ENCODE measurements around the gene IST1. TPM values are rescaled to one million over a fixed set of nuclear protein-coding genes. Genes with fewer than 3 reads are reported as not detected.

Gene IST1
- total and polyA plus RNA-seq, 9 of the 15 experiments (the other 6 are each of a cell fraction or from before 2014, with no cell fraction given), result 135 to 334 (median 188) TPM

DNA sequence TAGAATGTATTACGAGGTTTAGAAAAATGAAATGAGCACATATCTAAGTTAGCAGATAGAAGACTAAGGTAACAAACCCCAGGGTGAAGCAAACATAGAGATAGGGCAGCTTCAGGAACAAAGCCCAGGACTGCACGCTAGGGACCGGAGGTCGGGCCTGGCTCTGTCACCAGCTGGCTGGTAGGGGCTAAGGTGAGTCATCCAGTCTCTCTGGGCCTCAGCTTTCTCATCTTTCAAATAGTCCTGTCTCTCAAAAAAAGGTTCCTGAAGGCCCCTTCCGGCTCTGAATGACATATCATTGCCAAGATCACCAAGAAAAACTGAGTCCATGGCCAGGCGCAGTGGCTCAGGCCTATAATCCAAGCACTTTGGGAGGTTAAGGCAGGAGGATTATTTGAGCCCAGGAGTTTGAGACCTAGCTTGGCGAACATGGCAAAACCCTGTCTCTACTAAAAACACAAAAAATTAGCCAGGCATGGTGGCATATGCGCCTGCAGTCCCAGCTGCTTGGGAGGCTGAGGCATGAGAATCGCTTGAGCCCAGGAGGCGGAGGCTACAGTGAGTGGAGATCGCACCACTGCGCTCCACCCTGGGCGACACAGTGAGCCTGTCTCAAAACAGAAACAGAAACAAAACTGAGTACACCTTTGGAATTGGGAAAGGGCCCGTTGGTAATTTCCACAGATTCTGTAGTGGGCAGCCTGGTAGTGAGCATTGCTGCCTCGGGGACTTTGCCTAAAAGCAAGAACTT lies 78.9 kb downstream of the IST1 start (continued):
- TF ChIP-seq, protein P1, sequence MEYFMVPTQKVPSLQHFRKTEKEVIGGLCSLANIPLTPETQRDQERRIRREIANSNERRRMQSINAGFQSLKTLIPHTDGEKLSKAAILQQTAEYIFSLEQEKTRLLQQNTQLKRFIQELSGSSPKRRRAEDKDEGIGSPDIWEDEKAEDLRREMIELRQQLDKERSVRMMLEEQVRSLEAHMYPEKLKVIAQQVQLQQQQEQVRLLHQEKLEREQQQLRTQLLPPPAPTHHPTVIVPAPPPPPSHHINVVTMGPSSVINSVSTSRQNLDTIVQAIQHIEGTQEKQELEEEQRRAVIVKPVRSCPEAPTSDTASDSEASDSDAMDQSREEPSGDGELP (CRISPR knock-in tag; IDR thresholded peaks at IDR 0.05; ENCODE audit: borderline replicate concordance), result peak; percentile 69
- TF ChIP-seq PURB (CRISPR knock-in tag; IDR thresholded peaks at IDR 0.05; ENCODE audit: low read depth) (no peak), BDP1 (IDR thresholded peaks at IDR 0.05; ENCODE audit: insufficient read depth, insufficient read length) (no peak), PML (IDR thresholded peaks at IDR 0.05; ENCODE audit: low read length) (no peak), ZKSCAN1 (IDR thresholded peaks at IDR 0.05; ENCODE audit: low read depth, low read length) (no peak), ZNF551 (CRISPR knock-in tag; IDR thresholded peaks at IDR 0.05) (no peak), FOSL1 (tag; conservative IDR thresholded peaks at IDR 0.05) (peak; percentile 59), SRSF9 (IDR thresholded peaks at IDR 0.05; ENCODE audit: borderline replicate concordance, low read depth, low read length) (no peak), MEIS2 (IDR thresholded peaks at IDR 0.05; ENCODE audit: partially characterized antibody) (peak; percentile 4), ZNF707 (CRISPR knock-in tag; conservative IDR thresholded peaks at IDR 0.05) (no peak), SREBF1 (IDR thresholded peaks at IDR 0.05; ENCODE audit: borderline replicate concordance, low read depth, low read length) (no peak), NR4A1 (CRISPR knock-in tag; IDR thresholded peaks at IDR 0.05) (no peak), NR4A1 (tag; IDR thresholded peaks at IDR 0.05) (no peak), CCAR2 (IDR thresholded peaks at IDR 0.05; ENCODE audit: low read depth, low read length) (no peak), JUN (IDR thresholded peaks at IDR 0.05; ENCODE audit: borderline replicate concordance, low read depth, low read length) (0 out of 2 replicates have a peak, but pooled peaks have one; percentile 28), JUN (CRISPR knock-in tag; IDR thresholded peaks at IDR 0.05; ENCODE audit: borderline replicate concordance) (no peak)

Other genes starting within 250 kb of the IST1 start
Only the 7 nearest of the 10 such genes appear.
- gene AP1G1, start 86.7 kb upstream of the IST1 start, total RNA-seq (2014; rRNA removed), result 38.2 and 39.4 TPM in 2 replicates
- gene AP1G1, start 86.7 kb upstream of the IST1 start, total RNA-seq (2014; rRNA removed; fragmentation: Illumina TruSeq; extraction: Trizol), result 42.0 and 48.3 TPM in 2 replicates
- 42.1 and 43.4 TPM in 2 replicates for gene AP1G1, start 86.7 kb upstream of the IST1 start, total RNA-seq (2015; rRNA removed; fragmentation: Illumina TruSeq; extraction: Trizol)
- 50.3 and 59.2 TPM in 2 replicates for gene AP1G1, start 86.7 kb upstream of the IST1 start, total RNA-seq (2021)
- 56.9 and 61.2 TPM in 2 replicates for gene AP1G1, start 86.7 kb upstream of the IST1 start, polyA plus RNA-seq (2011; rRNA removed)
- 42.8 and 45.7 TPM in 2 replicates for gene AP1G1, start 86.7 kb upstream of the IST1 start, polyA plus RNA-seq (2014; fragmentation: Illumina TruSeq; extraction: Trizol)
- gene AP1G1, start 86.7 kb upstream of the IST1 start, polyA plus RNA-seq (2014; fragmentation: Nextera tagmentation; extraction: Ambion mirVana), result 10 to 100 TPM in 1 of 2 experiments, 1 to 10 TPM in 1; 7.0 to 13.6 TPM
- gene AP1G1, start 86.7 kb upstream of the IST1 start, polyA plus RNA-seq (2014; rRNA removed), result 25.4 and 26.8 TPM in 2 replicates
- gene ATXN1L, start 49.6 kb upstream of the IST1 start, total RNA-seq (2014; rRNA removed), result 5.4 and 5.7 TPM in 2 replicates
- 8.2 and 9.1 TPM in 2 replicates for gene ATXN1L, start 49.6 kb upstream of the IST1 start, total RNA-seq (2014; rRNA removed; fragmentation: Illumina TruSeq; extraction: Trizol)
- 8.9 and 9.3 TPM in 2 replicates for gene ATXN1L, start 49.6 kb upstream of the IST1 start, total RNA-seq (2015; rRNA removed; fragmentation: Illumina TruSeq; extraction: Trizol)
- 10.9 and 11.3 TPM in 2 replicates for gene ATXN1L, start 49.6 kb upstream of the IST1 start, total RNA-seq (2021)
- gene ATXN1L, start 49.6 kb upstream of the IST1 start, polyA plus RNA-seq (2011; rRNA removed), result 10.2 and 10.5 TPM in 2 replicates
- 9.0 and 9.7 TPM in 2 replicates for gene ATXN1L, start 49.6 kb upstream of the IST1 start, polyA plus RNA-seq (2014; fragmentation: Illumina TruSeq; extraction: Trizol)
- 1 to 10 TPM; 1.4 to 2.4 TPM for gene ATXN1L, start 49.6 kb upstream of the IST1 start, polyA plus RNA-seq (2014; fragmentation: Nextera tagmentation; extraction: Ambion mirVana)
- gene ATXN1L, start 49.6 kb upstream of the IST1 start, polyA plus RNA-seq (2014; rRNA removed), result 8.3 and 10.6 TPM in 2 replicates
- 4.7 and 5.3 TPM in 2 replicates for gene ZNF821, start 11.3 kb upstream of the IST1 start, total RNA-seq (2014; rRNA removed)
- gene ZNF821, start 11.3 kb upstream of the IST1 start, total RNA-seq (2014; rRNA removed; fragmentation: Illumina TruSeq; extraction: Trizol), result 2.8 and 3.7 TPM in 2 replicates
- gene ZNF821, start 11.3 kb upstream of the IST1 start, total RNA-seq (2015; rRNA removed; fragmentation: Illumina TruSeq; extraction: Trizol), result 3.7 and 3.9 TPM in 2 replicates
- gene ZNF821, start 11.3 kb upstream of the IST1 start, total RNA-seq (2021), result 4.4 and 5.6 TPM in 2 replicates
- 3.0 and 4.2 TPM in 2 replicates for gene ZNF821, start 11.3 kb upstream of the IST1 start, polyA plus RNA-seq (2011; rRNA removed)
- gene ZNF821, start 11.3 kb upstream of the IST1 start, polyA plus RNA-seq (2014; fragmentation: Illumina TruSeq; extraction: Trizol), result 3.6 and 4.2 TPM in 2 replicates
- gene ZNF821, start 11.3 kb upstream of the IST1 start, polyA plus RNA-seq (2014; fragmentation: Nextera tagmentation; extraction: Ambion mirVana), result under 1 TPM; 0.38 to 0.51 TPM
- 3.1 and 7.7 TPM in 2 replicates for gene ZNF821, start 11.3 kb upstream of the IST1 start, polyA plus RNA-seq (2014; rRNA removed)
- not detected in 2 replicates for gene PKD1L3, start 104.9 kb downstream of the IST1 start, total RNA-seq (2014; rRNA removed)
- gene PKD1L3, start 104.9 kb downstream of the IST1 start, total RNA-seq (2014; rRNA removed; fragmentation: Illumina TruSeq; extraction: Trizol), result not detected in 2 replicates
- not detected in 2 replicates for gene PKD1L3, start 104.9 kb downstream of the IST1 start, total RNA-seq (2015; rRNA removed; fragmentation: Illumina TruSeq; extraction: Trizol)
- gene PKD1L3, start 104.9 kb downstream of the IST1 start, total RNA-seq (2021), result not detected in 2 replicates
- gene PKD1L3, start 104.9 kb downstream of the IST1 start, polyA plus RNA-seq (2011; rRNA removed), result 0.01 TPM in 2 replicates
- 0.03 TPM in 1 of 2 replicates, not detected in the other for gene PKD1L3, start 104.9 kb downstream of the IST1 start, polyA plus RNA-seq (2014; fragmentation: Illumina TruSeq; extraction: Trizol)
- gene PKD1L3, start 104.9 kb downstream of the IST1 start, polyA plus RNA-seq (2014; fragmentation: Nextera tagmentation; extraction: Ambion mirVana), result not detected
- not detected in 2 replicates for gene PKD1L3, start 104.9 kb downstream of the IST1 start, polyA plus RNA-seq (2014; rRNA removed)
- 12.7 and 15.9 TPM in 2 replicates for gene DHODH, start 113.2 kb downstream of the IST1 start, total RNA-seq (2014; rRNA removed)
- 17.5 and 19.9 TPM in 2 replicates for gene DHODH, start 113.2 kb downstream of the IST1 start, total RNA-seq (2014; rRNA removed; fragmentation: Illumina TruSeq; extraction: Trizol)
- gene DHODH, start 113.2 kb downstream of the IST1 start, total RNA-seq (2015; rRNA removed; fragmentation: Illumina TruSeq; extraction: Trizol), result 12.7 and 14.9 TPM in 2 replicates
- gene DHODH, start 113.2 kb downstream of the IST1 start, total RNA-seq (2021), result 15.3 and 17.1 TPM in 2 replicates
- gene DHODH, start 113.2 kb downstream of the IST1 start, polyA plus RNA-seq (2011; rRNA removed), result 9.9 and 12.2 TPM in 2 replicates
- gene DHODH, start 113.2 kb downstream of the IST1 start, polyA plus RNA-seq (2014; fragmentation: Illumina TruSeq; extraction: Trizol), result 17.8 and 18.0 TPM in 2 replicates
- 1 to 10 TPM; 4.3 to 4.9 TPM for gene DHODH, start 113.2 kb downstream of the IST1 start, polyA plus RNA-seq (2014; fragmentation: Nextera tagmentation; extraction: Ambion mirVana)
- 12.8 and 15.7 TPM in 2 replicates for gene DHODH, start 113.2 kb downstream of the IST1 start, polyA plus RNA-seq (2014; rRNA removed)
- not detected in 2 replicates for gene HP, start 159.0 kb downstream of the IST1 start, total RNA-seq (2014; rRNA removed)
- not detected in 2 replicates for gene HP, start 159.0 kb downstream of the IST1 start, total RNA-seq (2014; rRNA removed; fragmentation: Illumina TruSeq; extraction: Trizol)
- not detected in 2 replicates for gene HP, start 159.0 kb downstream of the IST1 start, total RNA-seq (2015; rRNA removed; fragmentation: Illumina TruSeq; extraction: Trizol)
- 8.0 and 8.7 TPM in 2 replicates for gene HP, start 159.0 kb downstream of the IST1 start, total RNA-seq (2021)
- not detected in 2 replicates for gene HP, start 159.0 kb downstream of the IST1 start, polyA plus RNA-seq (2011; rRNA removed)
- not detected in 2 replicates for gene HP, start 159.0 kb downstream of the IST1 start, polyA plus RNA-seq (2014; fragmentation: Illumina TruSeq; extraction: Trizol)
- gene HP, start 159.0 kb downstream of the IST1 start, polyA plus RNA-seq (2014; fragmentation: Nextera tagmentation; extraction: Ambion mirVana), result under 1 TPM in 1 of 2 experiments, not detected in 1; 0.04 TPM
- not detected in 2 replicates for gene HP, start 159.0 kb downstream of the IST1 start, polyA plus RNA-seq (2014; rRNA removed)
- gene HPR, start 167.7 kb downstream of the IST1 start, total RNA-seq (2014; rRNA removed), result not detected in 2 replicates
- not detected in 2 replicates for gene HPR, start 167.7 kb downstream of the IST1 start, total RNA-seq (2014; rRNA removed; fragmentation: Illumina TruSeq; extraction: Trizol)
- not detected in 2 replicates for gene HPR, start 167.7 kb downstream of the IST1 start, total RNA-seq (2015; rRNA removed; fragmentation: Illumina TruSeq; extraction: Trizol)
- gene HPR, start 167.7 kb downstream of the IST1 start, total RNA-seq (2021), result not detected in 2 replicates
- gene HPR, start 167.7 kb downstream of the IST1 start, polyA plus RNA-seq (2011; rRNA removed), result not detected in 2 replicates
- gene HPR, start 167.7 kb downstream of the IST1 start, polyA plus RNA-seq (2014; fragmentation: Illumina TruSeq; extraction: Trizol), result not detected in 2 replicates
- gene HPR, start 167.7 kb downstream of the IST1 start, polyA plus RNA-seq (2014; fragmentation: Nextera tagmentation; extraction: Ambion mirVana), result under 1 TPM in 1 of 2 experiments, not detected in 1; 0.07 TPM
- gene HPR, start 167.7 kb downstream of the IST1 start, polyA plus RNA-seq (2014; rRNA removed), result not detected in 2 replicates

All from K562 (cell line).